LoVo (cell line): ENCODE measurements around the gene RPGRIP1.
"Not testable (repeated sequence)": the region's sequence is repeated elsewhere in the genome, so short reads cannot be mapped to it uniquely, and the experiment has no call there.

ENCODE experiments used
- DNase-seq: peaks from one replicate; pipeline ENCODE4 v3.0.0-alpha.2; 2016; ENCODE audit warnings: low spot score

The RPGRIP1 gene

DNA sequence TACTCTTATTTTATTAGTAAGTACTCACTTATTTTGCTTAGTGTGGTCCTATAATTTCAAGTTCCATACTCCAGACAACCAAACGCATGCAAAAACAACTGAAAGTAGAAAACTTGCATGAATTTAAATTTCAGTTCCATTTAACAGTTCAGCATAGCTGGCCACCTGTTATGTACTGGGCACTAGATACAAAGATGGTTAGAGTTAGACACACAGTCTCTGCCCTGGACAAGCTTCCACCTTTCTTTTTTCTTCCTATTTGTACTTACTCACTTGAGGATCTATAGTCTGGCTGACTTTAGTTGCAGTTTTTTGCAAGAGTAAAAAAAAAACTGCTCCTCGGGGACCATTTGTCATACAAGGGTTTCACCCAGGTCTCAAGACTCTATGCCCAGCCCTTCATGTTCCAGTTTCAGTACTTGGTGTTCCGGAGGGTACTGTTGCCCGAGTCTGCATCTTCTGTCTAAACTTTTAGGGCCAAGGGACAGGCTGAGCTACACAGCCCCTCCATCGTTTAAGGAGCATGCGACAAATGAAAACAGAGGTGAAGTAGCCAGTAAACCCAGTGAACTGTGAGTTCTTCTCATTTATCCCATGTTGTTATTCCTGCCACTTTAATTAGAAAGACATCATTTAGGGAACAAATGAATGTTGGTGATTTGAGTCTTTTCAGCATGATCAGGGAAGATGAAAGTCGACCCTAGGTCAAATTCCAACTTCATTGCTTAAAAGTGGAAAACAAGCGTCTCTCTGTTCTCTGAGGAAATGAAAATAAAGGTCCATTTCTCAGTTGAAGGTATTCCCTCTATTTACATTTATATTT, 22.3 kb downstream of the RPGRIP1 start:
- DNase-seq: no peak

GRCh38 chr14:21302836-21303140, 22.9 kb downstream of the RPGRIP1 start:
- not testable (repeated sequence) for DNase-seq

- DNase-seq: no peak
Observed at GRCh38 chr14:21307637-21308036, 27.8 kb downstream of the RPGRIP1 start.

GRCh38 chr14:21308132-21308478, 28.2 kb downstream of the RPGRIP1 start:
- DNase-seq: peak; percentile 11

DNA sequence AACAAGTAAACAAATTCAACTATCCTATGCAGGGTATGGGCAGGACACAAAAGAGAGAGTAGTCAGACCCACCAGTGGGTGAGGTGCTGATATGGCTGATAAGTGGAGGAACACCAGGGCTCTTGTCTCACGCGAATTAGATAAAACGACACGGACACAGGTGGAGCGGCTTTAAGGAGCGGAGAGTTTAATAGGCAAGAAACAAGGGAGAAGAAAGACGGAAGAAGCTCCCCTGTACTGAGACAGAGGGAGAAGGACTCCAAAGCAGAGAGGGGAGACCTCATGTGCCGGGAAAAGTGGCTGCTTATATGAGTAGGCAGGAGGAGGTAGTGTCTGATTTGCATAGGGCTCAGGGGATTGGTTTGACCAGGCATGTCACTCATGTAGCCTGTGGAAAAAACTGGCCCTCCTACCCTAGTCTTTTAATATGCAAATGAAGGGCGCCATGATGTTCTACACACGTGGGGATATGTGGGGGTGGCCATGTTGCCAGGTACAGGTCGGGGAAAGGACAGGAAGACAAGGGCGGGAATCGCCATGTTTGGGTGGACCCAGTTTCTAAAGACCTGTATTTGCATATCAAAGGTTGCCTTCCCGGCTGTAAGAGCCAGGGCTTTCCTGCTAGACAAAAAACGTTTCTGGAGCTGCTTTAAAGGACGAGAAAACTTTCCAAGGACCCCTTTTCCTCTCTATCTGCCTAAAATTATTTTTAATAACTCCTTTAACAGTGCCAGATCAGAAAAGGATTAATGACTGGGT, 28.8 kb downstream of the RPGRIP1 start:
- peak; percentile 73 for DNase-seq

DNA sequence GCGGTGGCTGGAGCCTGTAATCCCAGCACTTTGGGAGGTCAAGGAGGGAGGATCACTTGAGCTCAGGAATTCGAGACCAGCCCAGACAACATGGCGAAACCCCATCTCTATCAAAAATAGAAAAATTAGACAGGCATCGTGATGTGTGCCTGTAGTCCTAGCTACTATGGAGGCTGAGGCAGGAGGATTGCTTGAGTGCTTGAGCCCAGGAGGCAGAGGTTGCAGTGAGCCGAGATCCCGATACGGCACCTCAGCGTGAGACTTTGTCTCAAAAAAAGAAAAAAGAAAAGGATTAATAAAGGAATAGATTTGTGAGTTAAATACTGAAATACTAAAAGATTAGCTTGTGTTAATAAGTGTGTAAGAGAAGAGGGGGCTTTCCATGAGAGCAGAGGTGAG, 29.4 kb downstream of the RPGRIP1 start:
- DNase-seq: no peak

DNA sequence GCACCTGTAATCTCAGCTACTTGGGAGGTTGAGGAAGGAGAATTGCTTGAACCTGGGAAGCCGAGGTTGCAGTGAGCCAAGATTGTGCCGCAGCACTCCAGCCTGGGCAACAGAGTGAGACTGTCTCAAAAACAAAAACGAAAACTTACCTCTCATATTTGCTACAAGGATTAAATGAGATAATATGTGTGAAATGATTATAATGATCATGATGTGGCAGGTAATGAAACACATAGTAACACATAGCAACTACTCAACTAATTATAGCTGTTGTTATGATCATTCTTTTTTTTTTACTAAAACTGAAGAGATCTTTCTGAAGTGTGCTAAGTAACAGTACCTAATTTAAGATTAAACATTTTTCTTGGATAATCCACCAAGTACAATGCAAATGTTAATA, 30.1 kb downstream of the RPGRIP1 start:
- no peak for DNase-seq

GRCh38 chr14:21311614-21312013, 31.7 kb downstream of the RPGRIP1 start:
- DNase-seq: no peak

- no peak for DNase-seq
Observed at GRCh38 chr14:21313512-21313911, 33.6 kb downstream of the RPGRIP1 start.

DNA sequence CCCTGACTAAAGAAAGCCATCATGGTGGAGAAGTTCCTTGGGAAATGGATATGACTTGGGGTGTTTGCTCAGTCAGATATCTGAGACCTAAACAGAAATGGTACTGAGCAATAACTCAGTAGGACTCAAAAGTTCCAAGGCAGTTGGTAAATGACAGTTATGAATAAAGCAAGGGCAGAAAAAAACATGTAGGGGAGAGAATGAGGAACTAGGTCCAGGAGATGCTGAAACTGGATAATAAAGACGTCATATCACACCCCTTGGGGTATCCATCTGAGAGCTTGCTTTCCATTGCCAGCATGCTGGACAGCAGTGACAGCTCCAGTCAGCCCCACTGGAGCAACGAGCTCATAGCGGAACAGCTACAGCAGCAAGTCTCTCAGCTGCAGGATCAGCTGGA, 37.5 kb downstream of the RPGRIP1 start:
- no peak for DNase-seq

DNA sequence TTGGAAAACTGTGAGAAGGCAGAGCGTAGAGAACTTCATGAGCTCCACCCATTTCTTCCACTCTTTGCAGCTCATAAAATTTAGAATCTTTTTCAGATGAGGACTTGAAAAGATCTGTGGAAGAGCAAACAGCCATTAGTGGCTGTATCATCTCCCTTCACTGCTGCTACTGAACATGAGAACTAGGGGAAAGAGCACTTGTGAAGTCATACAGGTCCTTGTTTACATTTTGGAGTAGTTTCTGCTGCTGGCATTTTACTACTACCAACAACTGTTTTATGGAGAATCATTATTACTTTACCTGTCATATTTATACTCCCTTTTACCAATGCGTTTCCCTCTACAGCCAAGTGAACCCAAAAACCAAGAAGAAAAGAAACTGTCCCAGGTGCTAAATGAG, 41.0 kb downstream of the RPGRIP1 start:
- no peak for DNase-seq

GRCh38 chr14:21322716-21323115, 42.8 kb downstream of the RPGRIP1 start:
- no peak for DNase-seq

- DNase-seq: no peak
Observed at GRCh38 chr14:21326972-21327371, 47.1 kb downstream of the RPGRIP1 start.
